Right lung (tissue), 5 donors: ENCODE measurements around the gene RRP15. TPM values are rescaled to one million over a fixed set of nuclear protein-coding genes. Genes with fewer than 3 reads are reported as not detected.

Experiments
- DNase-seq, 2 donors: peaks; one replicate each; pipeline ENCODE4 v3.0.0-alpha.2; 2013
- polyA plus RNA-seq, 5 donors: library from polyadenylated mRNA; unstranded; fragments of 120-200 nt; gene quantifications; one replicate each; pipeline versions ENCODE4 v1.2.1 to v1.2.3, GENCODE V29; 2013; ENCODE audit warnings: inconsistent platforms in 1 of 5, low replicate concordance in 1 of 5; ENCODE audit not compliant: insufficient read length in 5 of 5, insufficient read depth in 1 of 5

The RRP15 gene
- polyA plus RNA-seq, 5 donors = 19.7 to 30.9 (median 27.7) TPM

DNA sequence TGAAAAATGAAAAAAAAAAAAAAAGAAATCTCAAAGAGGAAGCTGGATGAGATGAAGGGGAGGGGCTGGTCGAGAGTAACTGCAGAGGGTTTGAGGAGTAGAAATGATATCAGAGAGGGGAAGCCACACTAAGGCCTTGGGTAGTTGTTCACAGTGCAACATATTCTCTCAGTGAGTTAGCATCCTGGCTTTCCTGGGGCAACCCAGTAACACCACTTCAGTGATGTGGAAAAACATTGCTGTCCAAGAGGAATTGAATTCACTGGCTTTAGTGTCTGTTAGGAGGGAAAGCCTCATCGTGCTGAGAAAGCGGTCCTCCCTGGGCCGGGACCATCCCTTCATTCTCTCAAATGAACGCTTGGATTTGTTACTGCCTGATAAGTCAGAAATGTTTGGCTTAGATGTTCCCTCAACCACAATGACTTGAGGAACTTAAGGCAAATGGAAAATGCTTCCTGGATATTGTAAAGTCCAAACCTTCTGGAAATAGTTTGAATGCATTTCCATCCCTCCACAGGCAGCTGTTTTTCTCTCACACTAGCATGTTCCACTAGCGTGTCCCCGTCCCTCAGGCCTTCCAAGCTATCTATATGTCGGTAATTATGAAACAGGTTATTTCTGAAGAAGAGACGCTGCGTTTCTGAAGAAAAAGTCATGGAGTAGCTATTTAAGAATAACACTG lies 72.3 kb downstream of the RRP15 start:
- no peak for DNase-seq

DNA sequence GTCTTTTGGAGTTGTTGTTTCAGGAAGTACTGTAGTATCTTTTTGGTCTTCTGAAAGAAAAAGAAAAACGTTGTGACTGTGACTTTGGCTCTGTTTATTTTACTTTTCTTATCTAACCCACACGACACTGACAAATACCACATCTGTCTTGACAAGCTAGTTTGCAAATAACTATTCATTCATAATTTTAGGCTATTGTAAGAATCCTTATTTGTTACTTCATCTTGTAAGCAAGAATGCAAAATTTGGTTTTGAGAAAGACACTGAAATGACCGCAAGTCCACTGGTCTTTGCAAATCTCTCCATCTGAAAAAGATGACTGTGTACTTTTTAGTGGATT lies 72.8 kb downstream of the RRP15 start:
- DNase-seq = no peak

DNA sequence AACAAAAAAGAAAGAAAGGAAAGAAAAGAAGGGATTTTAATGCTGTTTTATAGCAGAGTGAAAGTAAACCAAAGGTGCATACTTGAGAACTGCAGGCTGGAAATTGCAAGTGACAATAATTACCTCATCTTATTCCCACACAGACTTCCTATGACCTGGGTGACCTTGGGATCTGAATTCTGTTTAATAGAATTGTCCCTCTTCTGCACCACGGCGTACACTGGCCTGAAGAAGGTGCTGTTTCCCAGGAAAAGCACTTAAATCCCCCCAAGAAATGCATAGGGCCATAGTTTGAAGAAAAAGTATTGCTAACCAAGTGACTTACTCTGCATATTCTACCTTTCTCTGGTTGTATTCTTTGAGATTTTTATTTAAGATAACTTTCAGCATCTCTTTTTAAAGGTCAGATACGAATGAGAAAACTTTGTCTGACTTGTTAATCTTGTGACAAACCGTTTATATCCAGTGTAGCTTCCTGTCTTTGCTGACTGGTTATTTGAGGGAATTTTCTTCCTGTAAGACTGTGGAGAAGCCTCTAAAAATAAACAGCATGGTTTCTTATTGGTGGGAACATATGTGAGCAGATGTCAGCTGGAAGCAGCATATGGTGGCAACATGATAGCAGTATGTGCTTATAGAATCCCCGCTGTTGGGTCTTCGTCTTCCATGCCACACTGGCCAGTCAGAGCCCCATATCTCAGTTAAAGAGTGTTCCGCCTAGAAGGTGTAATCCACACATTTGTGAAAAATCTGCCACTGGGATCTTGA lies 76.4 kb downstream of the RRP15 start:
- DNase-seq = no peak

DNA sequence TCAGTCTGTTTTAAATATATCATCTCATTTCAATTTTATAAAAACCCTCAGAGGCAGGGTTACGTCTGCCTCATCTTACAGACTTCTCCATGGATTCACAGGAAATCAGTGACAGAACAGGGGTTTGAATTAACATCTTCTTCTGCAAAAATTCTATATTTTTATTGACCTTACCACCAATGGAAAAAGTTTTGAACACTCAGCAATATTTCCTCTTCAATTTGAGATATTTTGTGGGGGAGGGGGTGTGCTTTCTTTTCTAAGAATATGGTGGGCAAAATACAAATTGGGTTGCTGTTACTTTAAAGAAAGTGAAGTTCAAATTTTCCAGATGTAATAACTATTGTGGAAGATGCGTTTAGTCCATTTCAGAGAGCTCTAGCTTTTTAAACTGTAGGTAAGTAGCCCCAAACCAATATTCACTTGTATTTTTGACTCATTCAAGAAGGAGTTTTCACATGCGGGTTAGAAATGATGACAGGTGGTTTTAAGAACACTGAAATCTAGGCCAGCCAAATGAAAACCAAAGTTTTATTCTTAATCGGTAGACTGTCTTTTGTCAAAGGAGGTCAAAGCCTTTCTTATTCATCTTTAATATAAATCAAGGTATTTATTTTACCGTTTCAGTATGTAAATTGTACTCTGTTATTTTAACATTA lies 77.5 kb downstream of the RRP15 start:
- DNase-seq = no peak

DNA sequence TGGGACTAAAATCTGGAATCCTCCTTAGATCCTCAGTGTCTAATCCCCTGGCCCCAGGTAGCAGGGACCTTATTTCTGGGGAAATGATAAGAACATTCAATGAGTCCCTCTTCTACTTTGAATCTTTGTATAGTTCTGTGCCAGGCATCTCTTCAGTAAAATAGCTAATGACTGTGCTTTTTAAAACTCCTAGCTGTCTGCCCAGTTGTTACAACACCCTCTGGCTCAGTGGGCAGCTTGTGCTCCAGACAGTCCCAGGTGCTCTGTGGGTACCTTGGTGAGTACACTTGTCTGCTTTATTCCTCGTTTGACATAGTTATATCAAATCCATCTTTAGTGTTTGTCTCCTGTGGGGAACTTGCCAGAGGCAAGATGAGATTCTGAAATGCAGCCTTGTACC lies 78.0 kb downstream of the RRP15 start:
- DNase-seq = no peak

DNA sequence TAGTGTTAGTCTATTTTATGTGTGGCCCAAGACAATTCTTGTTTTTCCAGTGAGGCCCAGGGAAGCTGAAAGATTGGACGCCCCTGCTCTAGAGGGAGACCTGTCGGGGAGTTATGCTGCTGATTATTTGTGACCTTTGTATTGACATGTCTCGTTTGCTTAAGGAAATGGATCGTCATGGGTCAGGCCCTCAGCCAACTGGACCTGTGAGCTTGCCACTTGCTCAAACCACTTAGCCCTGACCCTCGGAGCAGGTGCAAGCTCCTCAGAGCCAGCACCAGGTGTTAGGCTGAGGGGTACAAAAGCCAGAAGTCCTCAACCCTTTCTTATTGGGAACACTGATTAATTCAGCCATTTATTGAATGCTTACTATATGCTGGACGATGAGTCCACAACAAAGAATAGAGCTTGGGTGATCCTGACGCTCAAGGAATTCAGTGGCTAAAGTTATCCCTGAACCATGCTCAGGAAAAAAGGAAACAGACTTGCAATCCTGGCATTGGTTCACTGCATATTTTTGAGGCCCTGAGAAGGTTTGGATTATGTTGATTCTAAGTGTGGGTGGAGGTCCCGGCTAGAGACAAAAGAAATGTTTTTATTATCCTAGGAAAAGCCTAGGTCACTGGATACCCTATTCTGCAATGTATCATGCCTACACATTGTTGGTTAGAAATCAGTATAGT lies 79.1 kb downstream of the RRP15 start:
- DNase-seq = no peak

DNA sequence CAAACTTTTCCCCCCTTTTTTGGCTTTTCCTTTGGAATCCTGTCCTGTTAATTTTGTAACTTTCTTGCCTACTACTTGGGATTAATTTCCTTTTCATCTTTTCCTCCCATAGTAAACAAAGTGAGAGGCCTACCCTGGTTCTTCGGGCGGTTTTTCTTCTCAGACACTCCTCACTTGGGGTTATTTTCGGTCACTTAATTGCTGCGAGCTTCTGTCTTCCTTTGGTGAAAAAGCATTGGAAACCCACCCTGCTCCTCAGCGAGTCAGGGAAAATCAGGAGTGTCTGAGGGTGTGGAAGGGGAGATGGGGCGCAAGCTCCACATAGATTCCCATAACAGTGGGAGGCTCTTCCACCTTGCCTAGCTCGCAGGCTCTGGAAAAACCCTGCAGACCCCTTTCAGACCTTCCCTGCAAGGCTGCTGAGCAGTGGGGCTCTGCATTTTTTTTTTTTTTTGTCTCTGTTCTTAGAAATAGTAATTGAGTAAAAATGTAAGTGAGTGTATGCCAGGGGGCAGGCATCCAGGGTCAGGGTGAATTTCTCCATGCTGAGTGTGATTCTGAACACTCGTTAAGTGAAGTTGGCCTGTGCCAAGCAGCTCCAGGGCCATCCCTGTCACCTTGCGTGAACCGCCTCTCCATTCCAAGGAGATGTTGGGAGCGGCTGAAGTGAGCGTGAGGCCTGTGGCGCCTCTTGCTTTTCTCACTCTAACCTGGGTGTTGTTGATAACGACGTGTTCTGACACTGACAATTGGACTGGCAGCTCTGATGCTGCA lies 80.3 kb downstream of the RRP15 start:
- DNase-seq = no peak

DNA sequence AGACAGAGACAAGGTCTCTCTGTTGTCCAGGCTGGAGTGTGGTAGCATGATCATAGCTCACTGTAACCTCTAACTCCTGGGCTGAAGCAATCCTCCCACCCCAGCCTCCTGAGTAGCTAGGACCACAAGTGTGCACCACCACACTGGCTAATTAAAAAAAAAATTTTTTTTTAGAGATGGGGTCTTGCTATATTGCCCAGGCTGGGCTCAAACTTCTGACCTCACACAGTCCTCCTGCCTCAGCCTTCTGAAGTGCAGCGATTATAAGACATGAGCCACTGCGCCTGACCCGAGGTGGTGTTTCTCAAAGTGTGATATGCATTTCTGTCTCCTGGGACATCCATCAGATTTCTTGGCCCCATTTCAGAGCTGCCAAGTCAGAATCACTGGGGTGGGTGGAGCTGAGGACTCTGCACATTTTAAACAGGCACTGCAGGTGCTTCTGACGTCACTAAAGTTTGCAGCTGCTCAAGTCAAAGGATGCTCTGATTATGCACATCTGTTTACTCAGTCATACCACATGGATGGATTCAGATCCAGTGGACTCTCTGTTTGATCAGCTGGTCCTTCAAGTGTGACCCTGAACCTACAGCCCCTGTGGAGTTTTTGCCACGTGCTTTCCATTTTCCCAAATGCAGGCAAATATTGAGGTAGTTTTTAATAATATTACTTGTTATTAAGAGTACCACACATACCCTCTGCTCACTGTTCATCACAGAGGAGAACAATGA lies 81.4 kb downstream of the RRP15 start:
- DNase-seq = no peak

DNA sequence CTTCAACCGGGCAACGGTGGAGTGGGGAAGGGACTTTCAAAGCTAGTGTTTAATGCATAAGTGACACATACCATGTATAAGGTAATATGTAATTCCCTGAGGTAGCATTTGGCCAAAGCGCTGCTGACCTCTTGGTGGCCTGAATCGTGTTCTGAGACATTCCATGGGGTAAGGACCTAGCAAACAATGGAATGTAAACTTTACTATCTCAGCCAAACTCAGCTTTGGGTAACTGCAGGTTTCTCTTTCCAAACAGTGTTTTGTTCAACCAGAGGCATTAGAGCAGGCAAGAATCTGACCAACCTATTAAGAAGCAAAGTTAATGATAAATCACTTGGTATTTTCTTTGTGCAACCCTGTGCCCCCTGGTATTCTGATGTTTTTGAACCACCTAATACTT lies 82.0 kb downstream of the RRP15 start:
- no peak for DNase-seq

DNA sequence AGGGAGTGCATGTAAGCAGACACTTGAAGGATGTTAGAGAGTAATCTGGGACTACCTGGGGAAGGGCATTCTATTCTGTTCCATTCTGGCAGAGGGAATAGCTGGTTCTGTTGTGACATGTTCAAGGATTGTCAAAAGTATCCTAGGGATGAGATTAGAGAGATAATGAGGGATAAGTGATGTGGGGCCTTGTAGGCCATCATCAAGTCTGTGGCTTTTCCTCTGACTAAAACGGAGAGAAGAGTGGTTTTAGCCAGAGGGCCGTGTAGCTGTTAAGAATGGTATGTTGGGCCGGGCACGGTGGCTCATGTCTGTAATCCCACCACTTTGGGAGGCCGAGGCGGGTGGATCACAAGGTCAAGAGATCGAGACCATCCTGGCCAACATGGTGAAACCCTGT lies 83.6 kb downstream of the RRP15 start:
- DNase-seq = no peak

DNA sequence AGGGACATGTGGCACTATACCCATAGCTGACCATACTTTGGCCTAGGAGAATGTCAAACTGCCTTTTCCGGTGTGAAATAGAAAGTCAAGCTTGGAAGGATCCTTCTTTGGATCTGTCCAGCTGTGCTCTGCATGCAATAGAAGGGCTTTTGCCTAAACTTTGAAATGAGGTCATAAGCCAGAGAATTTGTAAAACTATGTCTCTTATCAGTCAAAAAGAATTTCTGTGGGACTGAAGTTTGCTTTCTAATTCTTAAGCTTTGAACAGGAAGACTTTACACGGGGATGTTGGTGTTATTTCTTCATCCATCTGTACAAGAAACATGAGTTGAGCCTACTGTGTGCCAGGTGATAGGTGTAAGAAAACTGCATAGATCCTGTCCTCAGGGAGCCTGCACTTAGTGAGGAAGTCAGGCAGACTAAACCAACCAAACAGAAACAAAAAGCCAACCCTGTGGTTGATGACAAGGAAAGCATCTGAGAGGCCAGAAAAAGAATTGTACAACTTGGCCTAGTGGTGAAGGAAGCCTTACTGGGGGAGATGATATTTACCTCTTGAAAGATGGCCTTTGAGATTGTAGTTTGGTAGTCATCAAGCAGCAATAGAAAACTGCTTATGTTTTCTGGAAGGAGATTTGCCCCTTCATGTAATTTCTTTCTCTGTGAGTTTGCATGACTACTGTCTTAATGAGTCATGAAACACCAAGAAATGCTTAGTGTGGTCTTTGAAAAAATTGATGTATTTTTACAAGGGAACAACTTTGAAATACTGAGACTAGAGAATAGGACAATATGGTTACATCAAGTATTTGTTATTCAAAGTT lies 84.8 kb downstream of the RRP15 start:
- no peak for DNase-seq

DNA sequence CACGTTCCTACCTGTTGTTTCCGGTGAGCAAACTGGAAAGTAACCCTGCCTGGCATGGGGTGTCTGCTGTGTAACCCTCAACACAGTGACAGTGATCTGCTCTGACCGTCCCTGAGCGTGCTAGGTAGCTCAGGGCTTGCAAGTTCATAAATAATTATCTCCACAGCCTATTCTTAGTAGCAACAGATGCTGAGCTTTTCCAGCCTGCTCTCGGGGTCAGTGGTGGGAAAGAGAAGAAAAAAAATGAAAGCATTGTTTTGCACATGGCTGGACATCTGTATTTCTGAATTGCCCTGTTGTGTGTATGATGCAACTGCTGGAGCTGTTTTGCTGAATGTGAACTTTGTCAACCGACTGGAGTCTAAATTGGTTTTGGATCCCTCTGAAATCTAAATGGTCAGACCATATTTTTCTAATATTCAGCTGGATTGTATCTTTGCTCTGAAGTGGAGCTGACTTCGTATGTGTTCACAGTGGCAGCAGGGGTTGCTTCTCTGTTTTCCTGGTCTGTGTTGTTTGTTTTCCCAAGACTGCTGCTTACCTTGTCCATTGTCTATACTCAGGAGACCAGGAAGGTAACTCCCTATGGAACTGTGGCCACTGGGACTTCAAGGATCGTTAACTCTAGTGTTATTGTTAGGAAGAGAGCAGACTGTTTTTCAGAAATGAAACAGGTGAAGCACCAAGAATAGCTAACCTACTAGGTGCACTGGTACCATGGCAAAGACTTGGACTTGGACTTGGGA lies 87.0 kb downstream of the RRP15 start:
- peak; percentile 78 to 82 for DNase-seq

DNA sequence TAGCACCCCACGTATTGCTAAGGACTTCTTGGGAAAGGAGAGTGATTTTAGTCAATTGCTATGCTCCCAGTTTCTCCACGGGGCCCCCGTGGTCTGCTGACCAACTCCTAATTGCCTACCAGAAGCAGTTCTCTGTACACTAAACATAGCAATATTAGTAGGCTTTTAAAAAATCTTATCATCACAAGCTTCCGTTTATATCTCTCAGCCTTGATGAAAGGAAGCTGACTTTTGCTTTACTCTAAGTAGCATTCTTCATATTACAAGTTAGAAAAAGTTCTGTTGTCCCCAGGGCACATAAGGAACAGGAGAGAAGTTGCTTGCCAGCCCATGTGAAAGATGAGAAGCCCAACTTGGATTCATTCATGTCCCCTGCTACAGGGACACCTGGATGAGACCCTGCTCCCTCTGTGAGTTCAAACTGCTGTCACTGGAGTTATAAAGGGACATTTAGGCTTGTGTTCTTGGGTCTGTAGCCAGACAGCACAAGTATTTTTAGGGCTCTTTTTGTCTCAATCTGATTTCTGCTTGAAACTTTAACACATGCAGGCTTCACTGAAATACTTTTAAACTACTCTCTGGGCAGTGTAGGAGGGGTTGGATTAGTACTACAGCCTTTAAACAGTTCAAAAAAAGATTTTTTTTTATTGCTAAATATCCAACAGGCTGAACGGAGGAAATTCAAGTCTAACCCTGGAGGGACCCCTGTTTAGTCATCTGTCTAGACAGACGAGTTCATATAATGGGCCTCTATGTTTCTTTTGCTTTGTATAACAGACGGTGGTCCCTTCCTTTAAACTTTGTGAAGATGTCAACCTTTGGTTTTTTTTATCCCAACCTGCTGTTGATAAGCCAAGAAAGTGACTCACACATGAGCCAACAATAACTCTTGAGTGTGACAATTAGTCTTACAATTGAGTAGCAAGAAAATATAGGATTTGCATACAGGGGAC lies 89.6 kb downstream of the RRP15 start:
- DNase-seq = no peak

DNA sequence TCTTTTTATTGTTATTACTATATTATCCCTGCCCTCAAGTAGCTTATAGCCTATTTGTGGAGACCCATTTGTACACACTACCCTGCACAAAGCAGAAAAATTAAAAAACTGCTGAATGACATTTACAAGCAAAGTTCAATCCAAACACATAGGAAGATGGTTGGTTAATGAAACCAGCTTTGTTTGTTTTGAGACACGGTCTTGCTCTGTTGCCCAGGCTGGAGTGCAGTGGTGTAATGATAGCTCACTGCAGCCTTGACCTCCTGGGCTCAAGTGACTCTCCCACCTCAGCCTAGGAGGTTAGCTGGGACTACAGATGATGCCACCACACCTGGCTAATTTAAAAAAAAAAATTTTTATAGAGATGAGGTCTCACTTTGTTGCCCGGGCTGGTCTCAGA lies 91.6 kb downstream of the RRP15 start:
- no peak for DNase-seq

DNA sequence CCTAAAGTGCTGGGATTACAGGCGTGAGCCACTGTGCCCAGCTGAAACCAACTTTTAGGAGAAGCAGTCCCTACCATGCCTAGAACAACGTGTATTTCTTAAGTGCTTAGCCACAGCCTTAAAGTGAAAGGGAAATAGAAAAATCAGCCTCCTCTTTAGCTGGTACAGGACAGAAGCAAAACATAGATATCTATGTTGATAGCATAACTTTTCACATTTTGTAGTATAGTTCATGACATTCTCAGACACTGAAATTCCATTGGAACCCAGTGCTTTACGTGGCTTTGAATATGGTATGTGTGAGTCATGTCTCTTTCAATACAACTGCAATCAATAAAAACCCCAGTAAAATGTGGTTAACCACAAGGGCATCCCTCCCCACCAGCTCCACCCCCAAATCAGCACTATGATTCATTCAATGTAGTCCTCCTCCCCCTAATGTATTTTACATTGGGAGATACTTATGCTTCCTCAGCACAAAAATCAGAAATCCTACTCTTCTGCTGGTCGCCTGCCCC lies 92.1 kb downstream of the RRP15 start:
- DNase-seq = no peak

DNA sequence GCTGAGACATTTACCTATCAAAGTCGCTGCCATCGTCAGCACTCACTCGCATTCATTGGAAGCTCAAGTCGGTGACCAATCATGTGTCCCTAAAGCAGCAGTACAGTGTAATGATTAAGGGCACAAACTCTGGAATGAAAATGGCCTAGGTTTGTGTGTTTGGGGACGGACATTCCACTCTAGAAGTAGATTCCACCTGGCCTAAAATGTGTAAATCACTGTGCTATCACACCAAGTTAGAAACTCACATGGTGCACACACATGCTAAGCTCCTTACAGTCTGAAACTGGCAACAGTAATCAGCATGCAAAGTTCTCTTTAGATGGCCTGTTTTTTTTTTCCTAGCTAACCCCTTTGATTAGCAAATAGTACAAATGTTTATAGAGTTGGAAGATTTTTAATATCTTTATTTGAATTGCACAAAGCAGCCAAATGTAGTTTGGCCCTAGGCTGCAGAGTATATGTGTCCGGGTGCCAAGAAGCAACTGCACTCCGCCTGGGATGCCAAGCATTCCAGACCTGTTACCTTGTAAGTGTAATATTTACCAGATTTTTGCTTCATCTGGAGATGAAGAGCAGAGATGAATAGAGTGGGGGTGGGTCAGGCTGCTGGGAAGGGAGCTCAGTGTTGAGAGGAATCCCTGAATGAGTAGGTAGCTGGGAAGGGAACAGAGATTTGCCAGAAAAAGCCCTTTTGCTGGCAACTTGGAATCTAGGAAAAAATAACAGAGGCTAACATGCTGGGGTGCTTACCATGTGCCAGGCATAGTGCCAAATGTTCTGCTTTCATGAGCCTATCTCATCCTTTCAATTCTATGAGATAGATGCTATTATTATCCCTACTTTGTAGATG lies 95.3 kb downstream of the RRP15 start:
- no peak for DNase-seq

DNA sequence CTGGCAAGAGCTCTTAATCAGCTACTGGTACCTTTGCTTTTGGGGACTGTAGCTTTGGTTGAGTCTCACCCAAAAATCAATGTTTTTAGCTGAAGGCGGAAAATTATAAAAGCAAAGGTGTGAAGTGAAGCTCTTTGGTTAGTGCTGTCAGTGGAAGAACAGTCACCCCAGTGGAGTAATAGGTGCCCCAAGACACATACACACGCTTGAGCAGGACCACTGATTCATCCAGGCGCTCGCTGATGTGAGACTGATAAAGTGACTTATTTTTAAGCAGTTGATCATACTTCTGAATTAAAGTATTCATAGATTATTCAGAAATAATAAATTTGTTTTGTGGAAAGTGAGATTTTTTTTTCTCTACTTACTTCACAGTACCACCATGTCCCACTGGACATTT lies 97.2 kb downstream of the RRP15 start:
- DNase-seq = no peak
